Measurements from ENCODE around the gene KRTAP4-7.
"Not testable (repeated sequence)": the region's sequence is repeated elsewhere in the genome, so short reads cannot be mapped to it uniquely, and the experiment has no call there.

Gene KRTAP4-7

GRCh38 chr17:41084100-41084856 is at the start of gene KRTAP4-7:
TSS of gene KRTAP4-7 (plus strand) at chr17:41084150. CDS start at chr17:41084207, 57 bp downstream.
- not testable (repeated sequence) for DNase-seq

- not testable (repeated sequence) for DNase-seq
Measured at GRCh38 chr17:41034346-41034935, 49.5 kb upstream of the KRTAP4-7 start, which contains the start of gene KRTAP1-3. TSS of gene KRTAP1-3 (minus strand) at chr17:41034874. CDS start at chr17:41034821, 53 bp downstream.

- no peak for DNase-seq
Measured at GRCh38 chr17:41037853-41038350, 46.0 kb upstream of the KRTAP4-7 start.

- not testable (repeated sequence) for DNase-seq
Measured at GRCh38 chr17:41040783-41041571, 43.0 kb upstream of the KRTAP4-7 start, which contains the start of gene KRTAP1-1. TSS of gene KRTAP1-1 (minus strand) at chr17:41041450. CDS start at chr17:41041397, 53 bp downstream.

- DNase-seq, result no peak
Measured at GRCh38 chr17:41042953-41043352, 41.0 kb upstream of the KRTAP4-7 start.

GRCh38 chr17:41046735-41047465 is 37.0 kb upstream of the KRTAP4-7 start, which contains the start of gene KRTAP2-1:
TSS of gene KRTAP2-1 (minus strand) at chr17:41047316. CDS start at chr17:41047267, 49 bp downstream.
- DNase-seq, result not testable (repeated sequence)

GRCh38 chr17:41048441-41048840 is 35.5 kb upstream of the KRTAP4-7 start:
- DNase-seq, result peak; percentile 60

GRCh38 chr17:41049110-41049509 is 34.8 kb upstream of the KRTAP4-7 start:
- DNase-seq, result peak; percentile 46

- no peak for DNase-seq
Measured at GRCh38 chr17:41052566-41052965, 31.4 kb upstream of the KRTAP4-7 start.

- DNase-seq, result no peak
Measured at GRCh38 chr17:41054025-41054424, 29.9 kb upstream of the KRTAP4-7 start.

GRCh38 chr17:41054556-41054955 is 29.4 kb upstream of the KRTAP4-7 start:
- DNase-seq, result not testable (repeated sequence)

- not testable (repeated sequence) for DNase-seq
Measured at GRCh38 chr17:41055130-41055529, 28.8 kb upstream of the KRTAP4-7 start, which contains the start of gene KRTAP2-2. TSS of gene KRTAP2-2 (minus strand) at chr17:41055230. CDS start at chr17:41055211, 19 bp downstream.

GRCh38 chr17:41057547-41057946 is 26.4 kb upstream of the KRTAP4-7 start:
- DNase-seq, result no peak

GRCh38 chr17:41058741-41059140 is 25.2 kb upstream of the KRTAP4-7 start:
- no peak for DNase-seq

- not testable (repeated sequence) for DNase-seq
Measured at GRCh38 chr17:41059276-41060051, 24.5 kb upstream of the KRTAP4-7 start.

- no peak for DNase-seq
Measured at GRCh38 chr17:41060052-41060604, 23.8 kb upstream of the KRTAP4-7 start, which contains the start of gene KRTAP2-3. TSS of gene KRTAP2-3 (minus strand) at chr17:41060114. CDS start at chr17:41060050, 64 bp downstream.

GRCh38 chr17:41061964-41062363 is 22.0 kb upstream of the KRTAP4-7 start:
- DNase-seq, result no peak

GRCh38 chr17:41063449-41063848 is 20.5 kb upstream of the KRTAP4-7 start:
- DNase-seq, result no peak

- no peak for DNase-seq
Measured at GRCh38 chr17:41064301-41064700, 19.6 kb upstream of the KRTAP4-7 start.

GRCh38 chr17:41065016-41065689 is 18.8 kb upstream of the KRTAP4-7 start:
- not testable (repeated sequence) for DNase-seq
